Measurements from ENCODE around the gene CDH6. TPM values are rescaled to one million over a fixed set of nuclear protein-coding genes. Genes with fewer than 3 reads are reported as not detected.
"Not testable (repeated sequence)": the region's sequence is repeated elsewhere in the genome, so short reads cannot be mapped to it uniquely, and the experiment has no call there.

The CDH6 gene
- polyA plus RNA-seq, 1 donor, result 4.5 TPM

DNA sequence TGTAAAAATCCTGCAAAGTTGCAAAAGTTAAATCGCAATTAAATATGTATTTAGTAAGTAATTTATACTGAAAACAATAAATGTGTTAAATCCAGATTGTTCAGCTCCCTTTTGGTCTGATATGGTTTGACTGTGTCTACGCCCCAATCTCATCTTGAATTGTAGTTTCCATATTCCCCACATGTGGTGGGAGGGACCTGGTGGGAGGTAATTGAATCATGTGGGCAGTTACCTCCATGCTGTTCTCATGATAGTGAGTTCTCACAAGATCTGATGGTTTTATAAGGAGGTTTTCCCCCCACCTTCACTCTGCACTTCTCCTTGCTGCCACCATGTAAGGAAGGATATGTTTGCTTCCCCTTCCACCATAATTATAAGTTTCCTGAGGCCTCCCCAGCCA is 140.0 kb downstream of the CDH6 start:
- DNase-seq, result no peak

DNA sequence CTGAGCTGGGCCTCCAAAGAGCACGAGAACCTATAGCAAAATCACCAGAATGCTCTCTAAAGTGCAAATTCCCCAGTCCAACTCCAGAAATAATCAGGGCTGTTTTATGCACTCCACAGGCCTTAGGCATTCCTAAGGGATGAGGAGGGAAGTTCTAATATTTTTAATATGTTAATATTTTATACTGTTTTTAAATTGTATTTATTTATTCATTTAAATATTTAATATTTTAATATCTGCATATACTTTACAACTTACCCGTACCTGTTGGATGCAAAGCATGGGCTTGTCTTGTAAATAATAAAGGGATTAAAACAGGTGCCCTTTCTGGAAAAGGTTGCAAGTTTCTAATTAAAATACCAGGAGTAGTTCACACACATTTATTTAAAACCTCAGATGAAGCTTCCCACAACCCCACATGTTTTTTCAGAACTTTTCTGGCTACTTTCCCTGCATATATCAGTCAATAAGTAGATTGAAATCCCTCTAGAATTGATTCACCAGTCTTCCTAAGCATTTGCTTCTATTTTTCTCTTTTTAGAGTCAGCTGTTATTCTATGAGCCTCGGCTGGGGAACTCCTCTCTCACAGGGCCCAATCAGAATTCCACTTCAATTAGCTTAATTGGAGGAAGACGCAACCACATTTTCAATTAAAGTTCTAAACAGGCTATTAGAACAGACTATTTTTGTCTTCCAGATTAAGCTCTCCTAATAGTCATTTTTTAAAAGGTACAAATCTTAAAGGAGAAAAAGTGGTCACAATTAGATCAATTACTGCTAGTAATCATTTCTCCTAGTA is 140.8 kb downstream of the CDH6 start:
- DNase-seq, result no peak

DNA sequence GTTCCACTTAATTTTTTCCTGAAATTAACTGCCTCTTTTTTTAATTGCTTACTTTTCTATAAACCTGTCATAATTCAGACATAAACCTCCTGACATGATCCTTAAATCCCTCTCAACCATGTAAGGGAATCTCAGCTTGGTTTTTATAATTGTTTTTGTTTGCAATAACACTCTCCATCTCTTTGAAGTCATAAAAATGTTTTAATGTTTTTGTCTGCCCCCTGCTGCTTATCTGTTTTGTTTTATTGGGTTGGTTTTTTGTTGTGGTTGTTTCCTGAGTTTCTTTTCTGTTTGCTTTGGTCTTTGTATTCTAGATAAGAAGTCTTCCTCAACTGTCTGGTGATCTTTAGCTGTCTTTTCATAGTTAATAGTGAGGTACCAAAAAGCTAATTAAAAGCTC is 142.0 kb downstream of the CDH6 start:
- DNase-seq, result no peak

DNA sequence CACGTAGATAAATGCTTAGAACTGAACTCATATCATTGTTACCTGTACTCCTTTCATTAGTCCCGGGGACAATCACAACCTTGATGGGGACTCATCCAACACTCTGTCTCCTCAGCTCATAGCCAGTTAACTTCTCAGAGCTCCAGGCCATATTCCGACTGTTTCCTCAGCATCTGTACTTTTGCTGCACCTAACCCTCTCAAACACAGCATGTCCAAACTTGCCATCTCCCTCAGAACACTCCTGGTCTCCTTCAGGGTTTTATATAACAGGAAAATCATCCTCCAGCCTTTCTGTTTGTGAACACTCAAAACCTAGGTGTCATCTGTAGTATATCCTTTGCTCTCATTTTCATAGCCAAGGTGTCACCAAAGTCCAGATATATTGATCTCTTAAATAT is 150.5 kb downstream of the CDH6 start:
- no peak for DNase-seq

- no peak for DNase-seq
These were observed 153.5 kb downstream of the CDH6 start for GRCh38 chr5:31346896-31347551.

DNA sequence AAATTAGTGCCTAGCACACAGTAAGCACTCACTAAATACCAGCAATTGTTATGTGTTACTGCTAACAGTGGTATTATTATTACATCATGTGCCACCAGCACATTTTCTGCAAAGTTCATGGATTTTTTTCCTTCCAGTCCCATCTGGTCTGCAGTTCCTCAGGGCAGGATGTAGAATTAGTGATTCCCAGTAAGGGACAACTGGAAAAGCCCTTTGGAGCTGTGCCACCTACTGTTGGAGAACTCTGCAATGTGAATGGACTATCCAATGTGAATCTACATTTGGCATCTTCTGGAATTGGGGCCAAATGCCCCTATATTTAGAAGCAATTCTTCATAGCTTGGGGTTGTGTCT is 154.0 kb downstream of the CDH6 start:
- DNase-seq, result no peak

DNA sequence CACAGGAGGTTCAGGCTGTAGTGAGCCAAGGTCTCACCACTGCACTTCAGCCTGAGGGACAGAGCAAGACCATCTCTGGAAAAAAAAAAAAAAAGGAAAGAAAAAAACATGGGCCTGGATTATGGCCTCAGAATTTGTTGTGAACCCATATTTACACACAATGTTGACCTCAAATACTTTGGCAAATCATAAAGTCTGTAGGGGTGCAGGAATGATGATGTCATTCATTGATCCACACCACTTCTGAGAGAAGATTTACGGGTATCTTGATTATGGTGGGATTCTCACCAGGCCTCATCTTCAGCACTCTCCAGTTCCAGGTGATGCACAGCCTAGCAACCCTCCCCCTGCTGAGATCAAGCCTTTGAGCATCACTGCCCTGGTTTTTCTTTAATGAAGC is 156.9 kb downstream of the CDH6 start:
- no peak for DNase-seq

- no peak for DNase-seq
These were observed 161.9 kb downstream of the CDH6 start for GRCh38 chr5:31355337-31355736.

- DNase-seq, result no peak
These were observed 163.6 kb downstream of the CDH6 start for GRCh38 chr5:31357038-31357437.

GRCh38 chr5:31359839-31360238 is 166.4 kb downstream of the CDH6 start:
- DNase-seq, result no peak

DNA sequence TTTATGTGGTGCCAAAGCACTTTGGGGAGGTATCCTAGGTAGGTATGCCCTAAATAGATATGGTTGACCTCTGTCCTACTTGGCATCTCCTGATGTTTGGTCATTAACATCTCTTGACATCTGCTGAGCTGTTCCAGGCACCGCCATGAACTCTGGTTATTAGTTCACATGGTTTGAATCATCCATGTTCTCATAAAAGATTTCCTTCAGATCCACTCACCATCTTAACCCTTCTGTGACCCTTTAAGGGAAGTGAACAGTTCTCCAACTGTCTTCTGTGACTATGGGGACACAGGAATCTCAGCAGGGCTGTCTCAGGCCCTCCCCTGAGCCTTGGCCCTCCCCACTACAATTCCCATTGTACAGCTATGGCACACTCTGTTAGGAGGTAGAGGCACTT is 167.7 kb downstream of the CDH6 start:
- no peak for DNase-seq

GRCh38 chr5:31361704-31362528 is 168.4 kb downstream of the CDH6 start:
- not testable (repeated sequence) for DNase-seq

DNA sequence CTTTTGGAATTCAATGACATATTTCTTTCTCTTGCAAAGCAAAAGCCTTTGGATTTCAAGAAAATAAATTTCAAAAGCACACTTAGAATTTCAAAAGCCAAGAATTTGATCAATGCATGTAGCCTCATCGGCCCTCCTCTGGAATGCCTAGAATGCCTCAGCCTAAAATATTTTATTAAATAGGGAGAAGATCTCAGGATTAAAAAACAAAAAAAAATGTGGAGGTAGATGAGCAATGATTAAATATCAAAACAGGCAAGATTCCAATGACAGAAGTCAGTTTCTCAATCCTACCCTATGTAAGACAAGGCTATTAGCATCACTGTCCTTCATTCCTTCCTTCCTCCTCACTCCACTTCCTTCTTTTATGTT is 169.0 kb downstream of the CDH6 start:
- no peak for DNase-seq

- DNase-seq, result no peak
These were observed 169.6 kb downstream of the CDH6 start for GRCh38 chr5:31362931-31363568.

- no peak for DNase-seq
These were observed 171.6 kb downstream of the CDH6 start for GRCh38 chr5:31364881-31365636.

DNA sequence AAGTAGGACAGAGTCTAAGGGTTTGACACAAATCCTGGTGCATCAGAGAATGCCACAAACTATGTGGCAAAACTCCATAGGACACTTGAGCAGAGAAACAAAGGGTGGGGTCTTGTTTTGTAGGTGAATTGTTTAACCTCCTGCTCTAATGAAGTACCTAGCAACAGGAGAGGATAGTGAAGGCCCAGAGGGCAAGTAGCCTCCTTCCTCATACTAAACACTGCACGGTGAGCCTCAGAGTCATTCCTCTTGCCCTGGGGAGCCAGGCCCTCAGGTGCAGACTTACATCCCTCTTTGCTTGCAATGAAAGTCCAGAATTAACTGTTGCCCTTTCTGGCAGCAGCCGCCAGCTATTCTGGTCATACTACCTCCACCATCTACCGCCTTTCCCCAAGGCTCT is 172.3 kb downstream of the CDH6 start:
- no peak for DNase-seq

DNA sequence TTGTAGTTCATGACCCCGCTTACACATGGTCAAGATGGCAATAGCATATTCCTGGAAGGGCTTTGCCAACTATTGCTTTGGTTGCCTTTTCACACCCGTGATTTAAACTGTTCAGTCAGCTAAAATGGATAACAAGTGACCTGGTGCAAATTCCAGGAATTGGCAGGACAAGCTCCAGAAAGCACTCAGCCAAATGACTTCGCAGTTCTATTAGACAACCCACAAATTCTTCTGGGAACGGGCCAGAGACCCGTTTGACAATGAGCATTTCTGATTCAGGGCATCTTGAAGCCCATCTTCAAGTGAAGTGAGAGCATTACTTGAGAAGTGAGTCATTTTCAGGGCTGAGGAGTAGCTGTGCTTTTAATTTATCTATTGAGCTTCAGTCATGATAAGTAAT is 173.5 kb downstream of the CDH6 start:
- DNase-seq, result no peak

- no peak for DNase-seq
These were observed 178.6 kb downstream of the CDH6 start for GRCh38 chr5:31372124-31372523.

DNA sequence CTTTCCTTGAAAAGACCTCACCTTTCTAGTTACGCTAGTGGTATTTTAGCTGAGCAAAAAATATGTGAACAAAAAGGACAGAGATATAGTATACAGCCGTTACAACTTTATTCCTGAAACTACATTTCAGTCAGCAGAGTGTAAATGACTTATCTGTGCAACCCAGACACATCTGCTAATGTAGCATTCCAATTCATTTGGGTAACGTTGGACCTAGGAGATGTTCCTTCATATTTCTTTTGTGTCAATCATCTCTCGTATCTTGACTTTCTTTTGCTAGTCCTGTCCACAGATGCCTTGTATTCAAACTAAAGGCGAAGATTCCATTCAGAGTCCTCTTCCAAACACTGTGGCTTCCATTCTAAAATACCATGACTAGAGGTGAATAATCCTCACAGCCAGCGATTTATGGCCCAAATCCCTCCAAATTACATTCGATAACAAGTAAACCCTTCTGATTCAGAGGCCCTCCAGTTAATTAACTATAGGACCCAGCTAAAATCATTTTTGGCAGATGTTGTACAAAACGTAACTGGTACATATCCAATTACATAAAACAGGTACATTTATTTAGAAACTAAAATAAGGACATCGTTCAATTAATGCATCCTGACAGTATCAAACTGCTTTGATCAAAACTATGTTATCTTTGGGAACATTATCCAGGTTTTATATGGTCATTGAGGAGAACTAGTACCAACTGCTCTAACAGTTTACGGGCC is 182.7 kb downstream of the CDH6 start:
- DNase-seq, result no peak

- DNase-seq, result no peak
These were observed 183.9 kb downstream of the CDH6 start for GRCh38 chr5:31377274-31377946.

- no peak for DNase-seq
These were observed 184.7 kb downstream of the CDH6 start for GRCh38 chr5:31378136-31378535.
